ENCODE data around the gene OPCML.

Gene OPCML

GRCh38 chr11:133070021-133070713 is 462.1 kb downstream of the OPCML start:
- no peak for ATAC-seq
- TF ChIP-seq ZFP3 (CRISPR knock-in tag; IDR thresholded peaks at IDR 0.05) (no peak), BACH2 (CRISPR knock-in tag; IDR thresholded peaks at IDR 0.05; ENCODE audit: borderline replicate concordance) (no peak), ARNTL (CRISPR knock-in tag; IDR thresholded peaks at IDR 0.05; ENCODE audit: borderline replicate concordance, low read depth) (no peak), SNAI2 (CRISPR knock-in tag; IDR thresholded peaks at IDR 0.05) (no peak), TCF4 (CRISPR knock-in tag; IDR thresholded peaks at IDR 0.05; ENCODE audit: borderline replicate concordance) (no peak), PPARA (CRISPR knock-in tag; IDR thresholded peaks at IDR 0.05; ENCODE audit: borderline replicate concordance) (no peak), RARB (CRISPR knock-in tag; IDR thresholded peaks at IDR 0.05) (no peak), ESRRG (CRISPR knock-in tag; IDR thresholded peaks at IDR 0.05) (no peak), ISL1 (CRISPR knock-in tag; IDR thresholded peaks at IDR 0.05) (no peak), ZC3H10 (CRISPR knock-in tag; IDR thresholded peaks at IDR 0.05) (no peak), OSR1 (CRISPR knock-in tag; IDR thresholded peaks at IDR 0.05) (no peak)
- TF ChIP-seq, protein P1, sequence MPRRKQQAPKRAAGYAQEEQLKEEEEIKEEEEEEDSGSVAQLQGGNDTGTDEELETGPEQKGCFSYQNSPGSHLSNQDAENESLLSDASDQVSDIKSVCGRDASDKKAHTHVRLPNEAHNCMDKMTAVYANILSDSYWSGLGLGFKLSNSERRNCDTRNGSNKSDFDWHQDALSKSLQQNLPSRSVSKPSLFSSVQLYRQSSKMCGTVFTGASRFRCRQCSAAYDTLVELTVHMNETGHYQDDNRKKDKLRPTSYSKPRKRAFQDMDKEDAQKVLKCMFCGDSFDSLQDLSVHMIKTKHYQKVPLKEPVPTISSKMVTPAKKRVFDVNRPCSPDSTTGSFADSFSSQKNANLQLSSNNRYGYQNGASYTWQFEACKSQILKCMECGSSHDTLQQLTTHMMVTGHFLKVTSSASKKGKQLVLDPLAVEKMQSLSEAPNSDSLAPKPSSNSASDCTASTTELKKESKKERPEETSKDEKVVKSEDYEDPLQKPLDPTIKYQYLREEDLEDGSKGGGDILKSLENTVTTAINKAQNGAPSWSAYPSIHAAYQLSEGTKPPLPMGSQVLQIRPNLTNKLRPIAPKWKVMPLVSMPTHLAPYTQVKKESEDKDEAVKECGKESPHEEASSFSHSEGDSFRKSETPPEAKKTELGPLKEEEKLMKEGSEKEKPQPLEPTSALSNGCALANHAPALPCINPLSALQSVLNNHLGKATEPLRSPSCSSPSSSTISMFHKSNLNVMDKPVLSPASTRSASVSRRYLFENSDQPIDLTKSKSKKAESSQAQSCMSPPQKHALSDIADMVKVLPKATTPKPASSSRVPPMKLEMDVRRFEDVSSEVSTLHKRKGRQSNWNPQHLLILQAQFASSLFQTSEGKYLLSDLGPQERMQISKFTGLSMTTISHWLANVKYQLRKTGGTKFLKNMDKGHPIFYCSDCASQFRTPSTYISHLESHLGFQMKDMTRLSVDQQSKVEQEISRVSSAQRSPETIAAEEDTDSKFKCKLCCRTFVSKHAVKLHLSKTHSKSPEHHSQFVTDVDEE (CRISPR knock-in tag; IDR thresholded peaks at IDR 0.05), result no peak
- TF ChIP-seq, protein P2, sequence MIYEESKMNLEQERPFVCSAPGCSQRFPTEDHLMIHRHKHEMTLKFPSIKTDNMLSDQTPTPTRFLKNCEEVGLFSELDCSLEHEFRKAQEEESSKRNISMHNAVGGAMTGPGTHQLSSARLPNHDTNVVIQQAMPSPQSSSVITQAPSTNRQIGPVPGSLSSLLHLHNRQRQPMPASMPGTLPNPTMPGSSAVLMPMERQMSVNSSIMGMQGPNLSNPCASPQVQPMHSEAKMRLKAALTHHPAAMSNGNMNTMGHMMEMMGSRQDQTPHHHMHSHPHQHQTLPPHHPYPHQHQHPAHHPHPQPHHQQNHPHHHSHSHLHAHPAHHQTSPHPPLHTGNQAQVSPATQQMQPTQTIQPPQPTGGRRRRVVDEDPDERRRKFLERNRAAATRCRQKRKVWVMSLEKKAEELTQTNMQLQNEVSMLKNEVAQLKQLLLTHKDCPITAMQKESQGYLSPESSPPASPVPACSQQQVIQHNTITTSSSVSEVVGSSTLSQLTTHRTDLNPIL (CRISPR knock-in tag; IDR thresholded peaks at IDR 0.05; ENCODE audit: low read depth), result no peak
- TF ChIP-seq, protein P3, sequence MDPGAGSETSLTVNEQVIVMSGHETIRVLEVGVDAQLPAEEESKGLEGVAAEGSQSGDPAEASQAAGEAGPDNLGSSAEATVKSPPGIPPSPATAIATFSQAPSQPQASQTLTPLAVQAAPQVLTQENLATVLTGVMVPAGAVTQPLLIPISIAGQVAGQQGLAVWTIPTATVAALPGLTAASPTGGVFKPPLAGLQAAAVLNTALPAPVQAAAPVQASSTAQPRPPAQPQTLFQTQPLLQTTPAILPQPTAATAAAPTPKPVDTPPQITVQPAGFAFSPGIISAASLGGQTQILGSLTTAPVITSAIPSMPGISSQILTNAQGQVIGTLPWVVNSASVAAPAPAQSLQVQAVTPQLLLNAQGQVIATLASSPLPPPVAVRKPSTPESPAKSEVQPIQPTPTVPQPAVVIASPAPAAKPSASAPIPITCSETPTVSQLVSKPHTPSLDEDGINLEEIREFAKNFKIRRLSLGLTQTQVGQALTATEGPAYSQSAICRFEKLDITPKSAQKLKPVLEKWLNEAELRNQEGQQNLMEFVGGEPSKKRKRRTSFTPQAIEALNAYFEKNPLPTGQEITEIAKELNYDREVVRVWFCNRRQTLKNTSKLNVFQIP (CRISPR knock-in tag; IDR thresholded peaks at IDR 0.05; ENCODE audit: borderline replicate concordance, low read depth), result no peak

DNA sequence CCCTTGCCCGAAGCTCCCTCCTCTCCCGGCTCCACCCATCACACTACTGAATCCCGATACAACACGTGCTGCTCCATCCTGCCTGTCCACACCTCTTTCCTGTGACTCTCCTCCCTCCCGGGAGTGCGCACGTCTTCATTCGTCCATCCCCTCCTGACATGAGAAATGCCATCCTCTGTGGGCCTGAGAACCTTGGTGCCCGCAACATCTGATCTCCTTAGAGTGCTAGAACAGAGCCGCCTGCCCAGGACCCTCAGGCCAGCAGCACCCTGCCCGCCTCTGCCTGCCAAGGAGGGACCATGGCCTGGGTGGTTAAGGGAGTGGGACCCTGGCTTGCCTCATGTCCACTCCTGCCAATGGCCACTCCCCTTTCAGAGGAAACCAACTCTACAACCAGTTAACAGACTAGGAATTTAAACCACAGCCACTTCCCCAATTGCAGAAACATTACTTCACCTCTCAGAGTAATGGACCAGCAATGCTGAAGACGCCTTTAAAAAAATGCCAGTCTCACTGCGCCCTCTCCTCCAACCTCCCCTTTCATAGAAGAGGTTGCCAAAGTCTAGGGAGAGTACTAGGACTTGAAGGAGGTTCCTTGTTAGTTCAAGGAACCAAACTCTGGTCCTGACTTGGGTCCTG is 466.3 kb downstream of the OPCML start:
- no peak for ATAC-seq
- TF ChIP-seq ZC3H10 (CRISPR knock-in tag; IDR thresholded peaks at IDR 0.05), result no peak
- TF ChIP-seq ZFP3 (CRISPR knock-in tag; IDR thresholded peaks at IDR 0.05), result no peak
- no peak for TF ChIP-seq PPARA (CRISPR knock-in tag; IDR thresholded peaks at IDR 0.05; ENCODE audit: borderline replicate concordance)
- TF ChIP-seq TCF4 (CRISPR knock-in tag; IDR thresholded peaks at IDR 0.05; ENCODE audit: borderline replicate concordance), result no peak
- TF ChIP-seq PATZ1 (CRISPR knock-in tag; IDR thresholded peaks at IDR 0.05; ENCODE audit: borderline replicate concordance), result no peak
- no peak for TF ChIP-seq ZNF70 (CRISPR knock-in tag; IDR thresholded peaks at IDR 0.05)
- TF ChIP-seq GLIS3 (CRISPR knock-in tag; IDR thresholded peaks at IDR 0.05), result no peak
- TF ChIP-seq TOX (CRISPR knock-in tag; IDR thresholded peaks at IDR 0.05; ENCODE audit: borderline replicate concordance), result no peak
- no peak for TF ChIP-seq CSDC2 (CRISPR knock-in tag; IDR thresholded peaks at IDR 0.05)
- no peak for TF ChIP-seq OSR1 (CRISPR knock-in tag; IDR thresholded peaks at IDR 0.05)
- TF ChIP-seq ARNTL (CRISPR knock-in tag; IDR thresholded peaks at IDR 0.05; ENCODE audit: borderline replicate concordance, low read depth), result no peak
- TF ChIP-seq ZFP30 (CRISPR knock-in tag; IDR thresholded peaks at IDR 0.05), result no peak
- no peak for TF ChIP-seq ZNF565 (CRISPR knock-in tag; conservative IDR thresholded peaks at IDR 0.05; ENCODE audit: low read depth)
- TF ChIP-seq, protein P3 (CRISPR knock-in tag; IDR thresholded peaks at IDR 0.05; ENCODE audit: borderline replicate concordance, low read depth), result no peak
- no peak for TF ChIP-seq BACH2 (CRISPR knock-in tag; IDR thresholded peaks at IDR 0.05; ENCODE audit: borderline replicate concordance)

Measured in SK-N-SH treated with all-trans-retinoic acid at 6 μM for 48 hours (cell line).